ENCODE data around the gene DOCK1.
"Not testable (repeated sequence)": the region's sequence is repeated elsewhere in the genome, so short reads cannot be mapped to it uniquely, and the experiment has no call there.

Gene DOCK1

GRCh38 chr10:127303746-127304145 lies 398.5 kb downstream of the DOCK1 start:
- no peak for DNase-seq (ENCODE audit: low read depth)
- H3K4me3 ChIP-seq (ENCODE audit: low read depth, low read length): no peak overlapping the region
- no peak for TF ChIP-seq MYC (IDR thresholded peaks at IDR 0.05; ENCODE audit: low read depth, low read length)
- no peak for TF ChIP-seq POLR2A (IDR thresholded peaks at IDR 0.05; ENCODE audit: extremely low read depth, insufficient read length)
- TF ChIP-seq MAX (IDR thresholded peaks at IDR 0.05; ENCODE audit: low read depth, low read length): no peak
- no peak for TF ChIP-seq CTCF (IDR thresholded peaks at IDR 0.05; ENCODE audit: low read depth, low read length)

GRCh38 chr10:127306479-127306878 lies 401.3 kb downstream of the DOCK1 start:
- no peak overlapping the region for H3K4me3 ChIP-seq (ENCODE audit: low read depth, low read length)
- TF ChIP-seq CTCF (IDR thresholded peaks at IDR 0.05; ENCODE audit: low read depth, low read length) (no peak), MYC (IDR thresholded peaks at IDR 0.05; ENCODE audit: low read depth, low read length) (no peak), POLR2A (IDR thresholded peaks at IDR 0.05; ENCODE audit: extremely low read depth, insufficient read length) (no peak), MAX (IDR thresholded peaks at IDR 0.05; ENCODE audit: low read depth, low read length) (no peak)
- DNase-seq (ENCODE audit: low read depth): no peak

- H3K4me3 ChIP-seq (ENCODE audit: low read depth, low read length): no peak overlapping the region
Observed at GRCh38 chr10:127307338-127307737, 402.1 kb downstream of the DOCK1 start.

GRCh38 chr10:127308031-127308430 lies 402.8 kb downstream of the DOCK1 start:
- TF ChIP-seq CTCF (IDR thresholded peaks at IDR 0.05; ENCODE audit: low read depth, low read length) (no peak), MAX (IDR thresholded peaks at IDR 0.05; ENCODE audit: low read depth, low read length) (no peak), POLR2A (IDR thresholded peaks at IDR 0.05; ENCODE audit: extremely low read depth, insufficient read length) (no peak), MYC (IDR thresholded peaks at IDR 0.05; ENCODE audit: low read depth, low read length) (no peak)
- no peak for DNase-seq (ENCODE audit: low read depth)
- H3K4me3 ChIP-seq (ENCODE audit: low read depth, low read length): no peak overlapping the region

More at GRCh38 chr10:127307338-127307737, 402.1 kb downstream of the DOCK1 start:
- no peak for DNase-seq (ENCODE audit: low read depth)
- TF ChIP-seq CTCF (IDR thresholded peaks at IDR 0.05; ENCODE audit: low read depth, low read length) (no peak), POLR2A (IDR thresholded peaks at IDR 0.05; ENCODE audit: extremely low read depth, insufficient read length) (no peak)

GRCh38 chr10:127309619-127310018 lies 404.4 kb downstream of the DOCK1 start:
- not testable (repeated sequence) for DNase-seq (ENCODE audit: low read depth); H3K4me3 ChIP-seq (ENCODE audit: low read depth, low read length)

- no peak overlapping the region for H3K4me3 ChIP-seq (ENCODE audit: low read depth, low read length)
- TF ChIP-seq POLR2A (IDR thresholded peaks at IDR 0.05; ENCODE audit: extremely low read depth, insufficient read length) (no peak), MYC (IDR thresholded peaks at IDR 0.05; ENCODE audit: low read depth, low read length) (no peak), CTCF (IDR thresholded peaks at IDR 0.05; ENCODE audit: low read depth, low read length) (no peak), MAX (IDR thresholded peaks at IDR 0.05; ENCODE audit: low read depth, low read length) (no peak)
- no peak for DNase-seq (ENCODE audit: low read depth)
Observed at GRCh38 chr10:127310430-127310829, 405.2 kb downstream of the DOCK1 start.

All from NB4 (cell line).